HG03103 (cell line): ENCODE measurements around the gene PAPSS2.
A peak's percentile ranks its signal among the peaks of the same experiment; 100 is the strongest.
"Not testable (repeated sequence)": the region's sequence is repeated elsewhere in the genome, so short reads cannot be mapped to it uniquely, and the experiment has no call there.

Experiments used
- ATAC-seq: cut with Tn5 transposase; IDR thresholded peaks from one replicate; pipeline ENCODE4 v1.9.1; 2021; ENCODE audit warnings: low read depth; ENCODE audit not compliant: unreplicated experiment

The PAPSS2 gene

DNA sequence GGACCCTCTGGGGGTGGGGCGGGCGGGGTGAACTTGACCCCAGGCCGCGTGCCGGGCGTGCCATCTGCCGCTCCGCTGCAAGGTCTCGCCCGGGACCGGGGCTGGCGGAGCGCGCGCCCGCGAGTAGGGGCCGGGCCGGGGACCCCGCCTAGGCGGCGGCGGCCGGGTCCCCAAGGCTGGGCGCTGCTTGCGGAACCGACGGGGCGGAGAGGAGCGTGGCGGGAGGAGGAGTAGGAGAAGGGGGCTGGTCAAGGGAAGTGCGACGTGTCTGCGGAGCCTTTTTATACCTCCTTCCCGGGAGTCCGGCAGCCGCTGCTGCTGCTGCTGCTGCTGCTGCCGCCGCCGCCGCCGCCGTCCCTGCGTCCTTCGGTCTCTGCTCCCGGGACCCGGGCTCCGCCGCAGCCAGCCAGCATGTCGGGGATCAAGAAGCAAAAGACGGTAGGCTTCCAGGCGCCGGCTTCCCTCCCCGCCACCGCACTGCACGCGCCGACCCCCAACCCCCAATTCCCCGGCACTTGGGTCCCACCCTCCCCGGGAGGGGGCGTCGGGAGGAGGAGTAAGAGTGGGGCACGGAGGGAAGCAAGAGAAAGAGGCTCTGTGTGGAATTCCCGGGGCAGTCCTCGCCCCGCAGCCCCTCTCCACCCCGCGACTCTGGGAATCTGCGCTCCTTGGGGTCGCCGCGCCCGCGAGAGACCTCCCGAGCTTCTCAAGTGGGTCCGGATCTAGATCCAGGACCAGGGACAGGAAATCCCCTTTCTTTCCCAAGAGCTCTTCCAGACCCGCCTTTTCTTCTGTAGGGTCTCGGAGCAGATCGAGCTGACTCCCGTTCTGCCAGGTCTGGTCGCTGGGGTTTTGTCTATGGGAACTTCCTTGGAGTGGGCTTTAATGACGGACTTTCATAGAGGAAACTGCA, at the start of gene PAPSS2:
Gene PAPSS2 (plus strand): TSS at position 308 of the 913 bp plus-strand sequence. CDS start 104 bp downstream, at position 412.
- no peak for ATAC-seq

DNA sequence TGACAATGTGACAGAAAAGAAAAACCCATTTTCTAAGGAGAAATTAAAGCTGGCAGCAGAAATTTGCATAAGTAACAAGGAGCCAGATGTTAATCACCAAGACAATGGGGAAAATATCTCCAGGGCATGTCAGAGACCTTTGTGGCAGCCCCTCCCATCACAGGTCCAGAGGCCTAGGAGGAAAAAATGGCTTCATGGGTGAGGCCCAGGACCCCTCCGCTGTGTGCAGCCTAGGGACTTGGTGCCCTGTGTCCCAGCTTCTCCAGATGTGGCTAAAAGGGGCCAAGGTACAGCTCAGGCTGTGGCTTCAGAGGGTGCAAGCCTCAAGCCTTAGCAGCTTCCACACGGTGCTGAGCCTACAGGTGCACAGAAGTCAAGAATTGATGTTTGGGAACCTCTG, 48.3 kb upstream of the PAPSS2 start:
- ATAC-seq: not testable (repeated sequence)

DNA sequence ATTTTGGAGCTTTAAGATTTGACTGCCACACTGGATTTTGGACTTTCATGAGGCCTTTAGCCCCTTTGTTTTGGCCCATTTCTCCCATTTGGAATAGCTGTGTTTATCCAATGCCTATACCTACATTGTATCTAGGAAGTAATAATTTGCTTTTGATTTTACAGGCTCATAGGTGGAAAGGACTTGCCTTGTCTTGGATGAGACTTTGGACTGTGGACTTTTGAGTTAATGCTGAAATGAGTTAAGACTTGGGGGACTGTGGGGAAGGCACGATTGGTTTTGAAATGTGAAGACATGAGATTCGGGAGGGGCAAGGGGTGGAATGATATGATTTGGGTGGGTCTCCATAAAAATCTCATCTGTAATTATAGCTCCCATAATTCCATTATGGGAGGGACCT, 47.6 kb upstream of the PAPSS2 start:
- ATAC-seq: no peak

DNA sequence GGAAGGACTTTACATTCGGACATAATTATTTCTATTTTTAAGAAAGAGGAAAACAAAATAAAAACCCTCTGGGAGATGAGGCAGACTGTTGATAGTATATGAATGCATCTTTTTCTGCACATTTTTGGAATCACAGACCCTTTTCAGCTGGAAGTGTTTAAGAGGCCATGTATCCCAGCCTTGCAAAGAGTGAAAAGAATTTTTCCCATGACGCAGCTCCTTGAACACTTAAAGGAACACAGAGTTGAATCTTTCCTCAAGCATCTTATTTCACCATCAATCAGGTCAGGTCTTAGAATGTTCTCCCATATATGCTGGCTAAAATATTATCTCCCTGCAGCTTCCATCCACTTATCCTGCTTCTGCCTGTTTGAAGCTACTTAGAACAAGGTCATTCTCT, 45.9 kb upstream of the PAPSS2 start:
- ATAC-seq: no peak

DNA sequence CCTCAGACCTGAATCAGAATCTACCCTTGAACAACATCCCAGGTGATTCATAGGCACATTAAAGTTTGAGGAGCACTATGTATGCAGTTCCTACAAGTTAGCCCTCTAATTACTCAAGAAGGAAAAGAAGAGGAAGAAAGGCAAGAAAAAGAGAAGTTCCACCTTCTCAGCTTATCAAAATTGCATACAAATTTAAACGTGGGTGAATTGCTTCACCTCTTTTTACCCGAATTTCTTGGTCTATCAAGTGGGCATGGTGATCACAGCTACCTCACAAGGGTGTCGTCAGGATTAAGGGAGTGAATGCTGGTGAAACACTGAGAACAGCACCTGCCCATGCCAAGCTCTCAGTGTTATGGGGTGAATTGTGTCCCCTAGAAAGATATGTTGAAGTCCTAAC, 43.8 kb upstream of the PAPSS2 start:
- no peak for ATAC-seq

DNA sequence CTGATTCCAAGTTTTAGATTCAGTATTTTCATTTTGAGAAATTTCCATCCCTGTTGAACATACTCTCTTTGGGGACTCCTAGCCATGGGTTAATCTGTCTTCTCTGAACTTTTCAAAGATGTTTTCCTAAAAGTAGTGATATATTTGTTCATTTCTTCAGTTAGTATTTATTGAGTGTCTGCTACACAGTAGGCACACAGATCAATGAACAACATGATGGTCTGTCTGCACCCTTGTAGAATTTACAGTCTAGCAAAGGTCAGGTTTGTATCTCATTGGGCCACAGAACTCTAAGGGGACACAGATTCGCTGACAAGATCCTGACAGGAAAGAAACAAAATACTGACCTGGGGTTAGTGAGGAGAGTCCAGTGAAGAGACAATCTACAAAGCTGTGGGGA, 42.2 kb upstream of the PAPSS2 start:
- ATAC-seq: no peak

DNA sequence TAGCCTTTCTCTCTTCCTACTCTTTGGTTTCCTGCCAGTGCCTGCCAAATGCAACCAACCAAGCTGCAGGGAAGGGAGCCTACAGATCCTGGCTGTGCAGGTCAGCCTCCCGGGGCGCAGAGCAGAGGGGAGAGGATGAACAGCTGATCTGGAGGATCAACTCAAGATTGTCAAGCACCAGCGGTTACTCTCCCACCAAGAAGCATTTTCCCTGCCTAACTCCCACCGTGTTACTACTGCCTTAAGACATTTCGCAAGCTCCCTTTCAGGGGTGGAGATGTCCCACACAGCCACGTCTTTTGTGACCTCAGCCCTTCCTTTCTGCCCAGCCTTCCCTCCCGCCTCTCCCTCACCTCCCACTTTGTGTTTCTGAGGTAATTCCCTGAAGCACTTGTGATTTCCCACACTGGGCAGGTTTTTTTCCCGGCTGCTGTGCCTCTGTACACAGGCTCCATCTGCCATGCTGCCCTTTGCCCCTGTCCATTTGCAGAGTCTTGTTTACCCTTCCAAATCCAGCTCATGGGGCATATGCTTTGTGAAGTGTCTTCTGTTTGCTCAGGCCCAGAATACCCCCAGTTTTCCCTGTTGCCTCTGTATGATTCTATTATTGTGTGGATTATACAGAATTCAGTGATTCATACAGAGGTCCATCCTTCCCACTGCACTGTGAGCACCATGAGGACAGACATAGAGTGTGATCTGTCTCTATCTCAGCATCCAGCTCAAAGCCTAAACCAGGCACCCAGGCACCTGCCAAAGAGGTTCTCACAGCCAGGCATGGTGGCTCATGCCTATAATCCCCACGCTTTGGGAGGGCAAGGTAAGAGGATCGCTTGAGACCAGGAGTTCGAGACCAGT, 40.9 kb upstream of the PAPSS2 start:
- ATAC-seq: no peak

DNA sequence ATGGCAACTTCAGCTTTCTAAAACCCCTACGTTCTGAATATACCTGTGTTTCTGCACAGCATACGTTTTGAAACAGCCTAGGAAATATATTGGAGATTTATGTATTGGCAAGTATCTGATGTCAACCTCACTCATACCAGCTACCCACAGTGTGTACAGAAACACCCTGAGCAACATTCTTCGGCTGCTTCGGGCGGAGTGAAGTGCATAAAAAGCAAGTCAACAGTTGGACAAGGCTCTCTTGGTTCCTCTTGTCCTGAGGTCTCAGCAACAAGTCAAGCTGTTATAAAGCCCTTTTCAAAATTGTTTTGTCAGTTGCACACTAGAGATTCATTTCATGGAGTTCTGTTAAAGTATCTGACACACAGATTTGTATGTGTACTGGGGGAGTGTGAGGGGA, 40.0 kb upstream of the PAPSS2 start:
- ATAC-seq: no peak

DNA sequence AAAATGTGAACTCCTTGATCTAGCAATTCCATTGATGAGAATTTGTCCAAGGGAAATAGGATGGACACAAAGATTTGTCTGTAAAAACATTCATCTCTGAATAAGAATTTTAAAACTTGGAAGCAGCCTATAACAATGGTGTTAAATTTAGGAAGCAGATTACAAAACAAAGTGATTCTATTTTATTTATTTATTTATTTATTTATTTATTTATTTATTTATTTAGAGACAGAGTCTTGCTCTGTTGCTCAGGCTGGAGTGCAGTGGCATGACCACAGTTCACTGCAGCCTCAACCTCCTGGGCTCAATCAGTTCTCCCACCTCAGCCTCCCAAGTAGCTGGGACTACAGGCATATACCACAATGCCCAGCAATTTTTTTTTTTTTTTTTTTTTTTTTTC, 38.2 kb upstream of the PAPSS2 start:
- not testable (repeated sequence) for ATAC-seq

DNA sequence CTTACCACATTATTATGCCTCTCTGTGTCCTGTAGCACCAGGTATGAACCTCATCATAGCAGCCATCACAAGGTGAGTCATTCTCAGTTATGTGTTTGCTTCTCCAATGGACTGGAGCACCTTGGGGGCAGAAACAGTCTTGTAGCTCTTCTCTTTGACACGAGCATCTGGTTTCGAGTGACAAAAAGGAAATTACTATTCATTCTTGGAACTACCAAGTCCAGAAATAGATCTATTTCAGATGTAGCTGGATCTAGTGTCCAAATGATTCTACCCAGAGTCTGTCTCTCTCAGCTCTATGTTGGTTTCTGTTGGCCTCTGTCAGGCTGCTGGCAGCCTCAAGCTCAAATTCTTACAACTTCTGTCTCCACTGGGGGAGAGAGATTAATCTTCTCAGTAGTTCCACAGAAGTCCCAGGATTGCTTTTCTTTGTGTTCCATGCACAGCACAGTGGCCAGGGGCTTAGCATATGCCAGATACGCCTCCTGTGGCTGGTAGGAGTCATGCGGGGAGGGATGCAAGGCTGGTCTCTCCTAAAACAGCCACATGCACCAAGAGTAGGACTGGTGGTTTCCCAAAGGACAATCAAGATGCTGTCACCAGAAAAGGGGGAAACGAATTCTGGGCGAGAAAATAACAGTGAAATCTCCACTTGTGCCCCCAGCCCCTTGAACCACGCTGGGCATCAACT, 37.2 kb upstream of the PAPSS2 start:
- ATAC-seq: peak; percentile 80

DNA sequence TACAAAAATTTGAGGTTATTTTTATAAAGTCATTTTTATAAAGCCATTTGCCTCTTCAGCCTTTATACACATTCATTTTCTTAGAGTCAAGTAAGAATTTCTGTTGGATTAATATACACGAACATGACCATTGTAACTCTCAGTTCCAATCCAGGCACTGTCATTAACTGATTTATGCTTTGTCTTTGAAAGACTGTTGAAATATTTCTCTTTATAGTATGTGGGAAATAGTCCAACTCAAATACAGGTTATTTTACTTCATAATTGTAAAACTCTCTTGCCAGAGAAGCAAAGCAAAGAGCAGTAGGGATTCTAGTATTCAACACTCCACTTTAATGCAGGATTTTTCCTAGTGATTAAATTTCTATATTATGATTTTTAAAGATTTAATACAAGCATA, 36.5 kb upstream of the PAPSS2 start:
- no peak for ATAC-seq

DNA sequence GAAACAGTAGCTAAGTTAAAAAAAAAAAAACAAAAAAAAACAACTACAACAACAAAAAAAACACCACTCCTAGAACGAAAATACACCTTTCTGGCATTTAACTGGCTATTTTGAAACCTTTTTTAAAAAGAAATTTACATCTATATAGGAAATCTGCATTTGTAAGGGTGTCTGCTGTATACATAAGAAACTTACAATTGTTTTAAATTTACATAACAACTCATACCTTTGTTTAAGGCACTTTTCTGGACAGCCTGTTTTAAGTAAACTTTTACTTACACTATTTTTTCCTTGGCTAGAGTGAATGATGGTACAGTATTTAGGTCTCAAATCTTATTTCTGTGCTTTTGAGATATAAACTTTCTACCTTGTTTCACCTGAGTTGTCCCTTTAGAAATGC, 34.0 kb upstream of the PAPSS2 start:
- ATAC-seq: no peak

DNA sequence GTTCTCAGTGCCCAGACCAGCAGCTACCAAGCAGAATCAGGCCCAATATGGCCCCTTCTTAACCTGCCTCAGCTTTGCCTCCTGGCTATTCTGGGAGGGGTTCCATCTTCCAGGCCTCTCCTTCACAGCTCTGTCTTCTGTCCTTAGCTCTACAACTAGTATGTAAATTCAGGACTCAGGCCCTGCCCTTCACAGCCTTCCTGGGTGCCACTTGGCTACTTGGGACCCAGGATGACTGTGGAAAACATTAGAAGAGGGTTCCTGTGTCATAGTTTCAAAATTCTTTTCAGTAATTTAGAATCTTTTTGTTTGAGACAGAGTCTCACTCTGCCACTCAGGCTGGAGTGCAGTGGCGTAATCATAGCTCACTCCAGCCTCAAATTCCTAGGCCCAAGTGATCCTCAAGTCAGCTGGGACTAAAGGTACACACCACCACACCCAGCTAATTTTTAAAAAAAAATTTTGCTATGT, 33.2 kb upstream of the PAPSS2 start:
- no peak for ATAC-seq

DNA sequence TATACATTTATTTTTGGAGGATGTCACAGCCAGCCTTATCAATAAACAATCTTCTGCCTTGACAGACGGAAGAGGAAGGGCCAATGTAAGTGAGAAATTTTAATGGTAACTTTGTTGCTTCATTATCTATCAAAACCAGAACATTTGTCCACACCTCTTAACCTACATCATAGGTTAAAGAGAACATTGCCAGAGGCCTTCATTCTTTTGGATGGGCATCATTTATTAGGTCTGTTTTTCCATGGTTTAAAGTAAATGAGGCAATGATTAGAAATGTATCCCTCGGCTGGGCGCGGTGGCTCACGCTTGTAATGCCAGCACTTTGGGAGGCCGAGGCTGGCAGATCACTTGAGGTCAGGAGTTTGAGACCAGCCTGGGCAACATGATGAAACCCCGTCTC, 29.5 kb upstream of the PAPSS2 start:
- no peak for ATAC-seq

DNA sequence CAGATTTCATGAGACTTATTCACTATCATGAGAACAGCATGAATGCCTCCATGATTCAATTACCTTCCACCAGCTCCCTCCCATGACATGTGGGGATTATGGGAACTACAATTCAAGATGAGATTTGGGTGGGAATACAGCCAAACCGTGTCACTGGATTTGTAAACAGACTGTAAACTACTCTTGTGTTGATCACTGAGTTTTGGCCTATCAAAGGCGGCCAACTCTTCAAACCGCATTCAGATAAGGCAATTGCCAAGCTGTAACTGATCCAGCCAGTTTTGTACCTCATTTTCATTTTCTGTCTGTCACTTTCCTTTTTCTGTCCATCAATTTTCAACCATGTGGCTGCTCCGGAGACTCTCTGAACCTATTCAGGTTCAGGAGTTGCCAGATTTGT, 27.2 kb upstream of the PAPSS2 start:
- ATAC-seq: no peak

DNA sequence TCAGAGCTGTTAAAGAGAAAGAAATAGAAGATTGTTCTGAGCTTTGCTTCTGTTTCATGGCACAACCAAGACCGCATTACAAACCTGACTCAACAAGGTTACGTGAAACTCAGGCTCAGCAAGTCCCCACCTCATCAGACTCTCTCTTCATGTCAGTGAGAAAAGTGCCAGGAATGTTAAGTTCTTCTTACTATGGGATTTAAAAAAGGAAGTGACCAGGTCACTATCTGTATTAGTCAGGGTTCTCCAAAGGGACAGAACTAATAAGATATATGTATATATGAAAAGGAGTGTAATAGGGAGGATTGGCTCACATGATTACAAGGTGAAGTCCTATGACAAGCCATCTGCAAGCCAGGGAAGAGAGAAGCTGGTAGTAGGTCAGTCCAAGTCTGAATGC, 25.4 kb upstream of the PAPSS2 start:
- no peak for ATAC-seq

DNA sequence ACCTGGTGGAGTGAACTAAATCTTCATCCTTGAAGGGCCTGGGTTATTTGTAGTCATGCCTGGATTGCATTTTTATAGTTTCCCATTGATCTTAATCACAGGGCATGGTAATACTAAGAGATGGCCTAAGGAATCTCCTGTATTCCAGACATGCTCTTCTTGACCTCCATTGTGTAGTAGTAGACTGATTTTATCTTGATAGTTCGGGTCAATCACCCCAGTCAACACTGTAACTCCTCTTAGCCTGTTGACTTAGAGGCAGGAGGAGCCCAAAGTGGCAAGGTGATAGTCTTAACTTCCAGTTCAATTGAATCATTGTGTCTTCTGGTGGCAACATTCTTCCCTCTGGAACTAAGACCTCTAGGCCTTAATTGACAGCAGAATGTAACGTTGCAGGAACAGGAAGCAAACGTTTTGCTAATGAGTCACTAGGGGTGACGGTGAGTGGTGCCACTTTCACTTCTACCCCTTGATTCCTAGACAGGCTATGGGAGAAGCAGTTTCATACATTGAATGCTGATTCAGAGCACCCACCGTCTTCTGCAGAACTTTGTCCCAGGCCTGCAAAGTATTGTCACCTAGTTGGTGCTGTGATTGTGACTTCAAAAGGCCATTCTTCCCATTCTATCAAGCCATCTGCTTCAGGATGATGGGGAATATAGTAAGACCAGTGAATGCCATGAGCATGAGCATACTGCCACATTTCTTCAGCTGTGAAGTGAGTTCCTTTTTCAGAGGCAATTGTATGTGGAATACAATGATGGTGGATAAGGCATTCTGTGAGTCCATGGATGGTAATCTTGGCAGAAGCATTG, 24.0 kb upstream of the PAPSS2 start:
- ATAC-seq: peak; percentile 85

DNA sequence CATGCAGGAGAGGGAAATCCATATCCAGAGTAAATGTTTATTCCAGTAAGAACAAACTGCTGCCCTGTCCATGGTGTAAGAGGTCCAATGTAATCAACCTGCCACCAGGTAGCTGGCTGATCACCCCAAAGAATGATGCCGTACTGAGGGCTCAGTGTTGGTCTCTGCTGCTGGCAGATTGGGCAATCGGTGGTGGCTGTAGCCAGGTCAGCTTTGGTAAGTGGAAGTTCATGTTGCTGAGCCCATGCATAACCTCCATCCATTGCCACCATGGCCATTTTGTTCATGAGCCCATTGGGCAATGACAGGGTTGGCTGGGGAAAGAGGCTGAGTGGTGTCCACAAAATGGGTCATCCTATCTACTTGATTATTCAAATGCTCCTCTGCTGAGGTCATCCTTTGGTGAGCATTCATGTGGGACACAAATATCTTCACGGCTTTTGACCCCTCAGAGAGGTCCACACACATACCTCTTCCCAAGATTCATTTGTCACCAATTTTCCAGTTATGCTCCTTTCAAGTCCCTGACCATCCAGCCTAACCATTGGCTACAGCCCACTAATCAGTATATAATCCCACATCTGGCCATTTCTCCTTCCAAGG, 23.3 kb upstream of the PAPSS2 start:
- ATAC-seq: no peak

DNA sequence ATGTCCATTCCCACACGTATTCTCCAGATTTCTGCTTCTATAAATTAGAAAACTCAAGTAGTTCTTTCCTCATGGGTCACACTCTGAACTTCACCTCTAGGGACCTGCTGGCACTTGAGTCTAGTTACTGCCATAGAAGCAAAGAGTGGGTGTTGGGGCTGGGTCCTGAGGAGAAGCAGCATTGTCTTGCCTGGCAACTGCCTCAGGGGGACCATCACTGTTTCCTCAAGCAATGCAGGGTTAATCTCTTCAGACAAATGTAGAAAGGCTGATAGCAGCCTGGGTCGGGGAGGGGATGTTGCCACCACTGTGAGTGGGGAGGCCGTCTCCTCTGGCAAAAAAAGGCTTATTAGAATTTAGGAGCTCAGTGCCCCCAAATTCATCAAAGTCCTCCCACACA, 20.2 kb upstream of the PAPSS2 start:
- ATAC-seq: no peak

DNA sequence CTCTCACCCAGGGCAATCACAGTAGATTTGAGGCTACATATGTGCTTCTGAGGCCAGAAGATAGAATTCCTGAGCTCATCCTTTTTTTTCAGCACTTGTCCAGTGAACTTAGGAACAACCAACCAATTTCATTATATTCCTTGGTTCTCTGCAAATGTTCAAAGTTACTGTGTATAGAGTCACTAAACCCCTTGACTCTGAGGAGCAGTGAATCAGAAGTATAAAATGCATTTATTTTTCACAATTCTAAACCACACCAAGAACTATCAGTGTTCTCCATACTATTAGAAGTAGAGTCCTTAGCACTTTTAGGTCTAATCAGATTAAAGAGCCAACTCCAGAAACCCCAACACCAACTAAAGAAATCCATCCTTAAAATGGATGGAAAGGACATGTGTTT, 19.6 kb upstream of the PAPSS2 start:
- no peak for ATAC-seq
